Cardiac fibroblast (primary cell): ENCODE results near the gene RAB43.

ENCODE experiments used
- DNase-seq, 2 donors: peaks; one replicate each; pipeline versions ENCODE4 v3.0.0 to v3.0.0-alpha.2; 2010; ENCODE audit warnings: low read depth in 2 of 2
- H3K4me3 ChIP-seq, 2 donors: replicated peaks in 1 of 2; 1 replicate in 1 of 2; 2 replicates in 1 of 2; pipeline ENCODE4 v1.5.1; 2011; ENCODE audit warnings: low read depth in 2 of 2, low read length in 2 of 2, mild to moderate bottlenecking in 2 of 2, moderate library complexity in 1 of 2
- CTCF ChIP-seq: IDR thresholded peaks from one replicate; pipeline ENCODE4 v1.5.1; 2011; ENCODE audit warnings: low read depth, mild to moderate bottlenecking, low read length, inconsistent platforms

Gene RAB43

GRCh38 chr3:129058441-129059200, 63.0 kb downstream of the RAB43 start:
- no peak for TF ChIP-seq CTCF
- H3K4me3 ChIP-seq = no peak overlapping the region
- DNase-seq = no peak

GRCh38 chr3:129057249-129057648, 64.4 kb downstream of the RAB43 start:
- TF ChIP-seq CTCF = no peak
- no peak overlapping the region for H3K4me3 ChIP-seq
- DNase-seq = no peak

- no peak overlapping the region for H3K4me3 ChIP-seq
- no peak for TF ChIP-seq CTCF
- DNase-seq = no peak
Measured at GRCh38 chr3:129056451-129057173, 65.0 kb downstream of the RAB43 start.

- no peak for DNase-seq
- TF ChIP-seq CTCF = no peak
- H3K4me3 ChIP-seq = no peak overlapping the region
Measured at GRCh38 chr3:129054605-129055104, 66.9 kb downstream of the RAB43 start.

- no peak overlapping the region for H3K4me3 ChIP-seq
- TF ChIP-seq CTCF = no peak
- DNase-seq = peak in 1 of 2 donors; percentile 48
Measured at GRCh38 chr3:129052675-129053074, 68.9 kb downstream of the RAB43 start.

GRCh38 chr3:129051871-129052340, 69.7 kb downstream of the RAB43 start:
- TF ChIP-seq CTCF = no peak
- DNase-seq = no peak
- no peak overlapping the region for H3K4me3 ChIP-seq
